Effector CD8-positive, alpha-beta T cell (primary cell): ENCODE data around the gene SYNRG.

Experiments used
- DNase-seq: peaks from one replicate; lab custom pipeline; 2025; lab: John Stamatoyannopoulos, UW

The SYNRG gene

GRCh38 chr17:37598145-37598544 is 11.1 kb downstream of the SYNRG start:
- DNase-seq = no peak

- no peak for DNase-seq
Observed at GRCh38 chr17:37592291-37592690, 16.9 kb downstream of the SYNRG start.

GRCh38 chr17:37585066-37585465 is 24.2 kb downstream of the SYNRG start:
- DNase-seq = no peak

GRCh38 chr17:37576281-37576680 is 32.9 kb downstream of the SYNRG start:
- DNase-seq = no peak

- DNase-seq = no peak
Observed at GRCh38 chr17:37574427-37574826, 34.8 kb downstream of the SYNRG start.

- DNase-seq = no peak
Observed at GRCh38 chr17:37571674-37572073, 37.5 kb downstream of the SYNRG start.

GRCh38 chr17:37570527-37571093 is 38.6 kb downstream of the SYNRG start:
- DNase-seq = no peak

GRCh38 chr17:37568350-37569053 is 40.7 kb downstream of the SYNRG start:
- no peak for DNase-seq

- DNase-seq = no peak
Observed at GRCh38 chr17:37567538-37567937, 41.7 kb downstream of the SYNRG start.

GRCh38 chr17:37567137-37567536 is 42.1 kb downstream of the SYNRG start:
- DNase-seq = no peak

- DNase-seq = no peak
Observed at GRCh38 chr17:37564252-37564651, 45.0 kb downstream of the SYNRG start.

- no peak for DNase-seq
Observed at GRCh38 chr17:37562016-37562745, 47.0 kb downstream of the SYNRG start.

GRCh38 chr17:37558299-37558698 is 50.9 kb downstream of the SYNRG start:
- DNase-seq = no peak

GRCh38 chr17:37557482-37557881 is 51.7 kb downstream of the SYNRG start:
- no peak for DNase-seq

GRCh38 chr17:37555386-37555785 is 53.8 kb downstream of the SYNRG start:
- DNase-seq = no peak

- DNase-seq = no peak
Observed at GRCh38 chr17:37553401-37553966, 55.7 kb downstream of the SYNRG start.

GRCh38 chr17:37551788-37552187 is 57.4 kb downstream of the SYNRG start:
- no peak for DNase-seq

- DNase-seq = no peak
Observed at GRCh38 chr17:37547986-37548385, 61.2 kb downstream of the SYNRG start.

GRCh38 chr17:37546302-37546701 is 62.9 kb downstream of the SYNRG start:
- DNase-seq = no peak

GRCh38 chr17:37545486-37545885 is 63.7 kb downstream of the SYNRG start:
- DNase-seq = no peak

- no peak for DNase-seq
Observed at GRCh38 chr17:37543637-37544052, 65.6 kb downstream of the SYNRG start.

GRCh38 chr17:37541880-37542660 is 67.1 kb downstream of the SYNRG start:
- DNase-seq = no peak
